Measurements from ENCODE around the gene CDK14.

CDK14 gene

DNA sequence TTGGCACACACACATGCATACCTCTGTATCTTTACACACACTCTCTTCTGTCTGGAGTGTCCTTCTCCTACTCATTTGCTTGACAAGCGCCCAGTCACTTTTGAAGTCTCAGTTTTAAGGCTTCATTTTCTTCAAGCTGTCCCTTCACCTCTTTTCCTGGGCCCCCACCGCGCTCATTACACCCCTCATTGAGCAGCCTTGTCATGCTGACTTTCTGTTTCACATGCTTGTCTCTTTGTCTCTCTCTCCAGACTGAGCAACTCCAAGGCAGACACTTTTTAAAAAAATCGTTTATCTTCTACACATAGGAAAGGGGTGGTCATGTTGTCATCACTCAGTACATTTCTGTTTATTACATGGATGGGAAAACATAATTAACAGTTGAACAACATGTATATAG is 442.9 kb downstream of the CDK14 start:
- in situ Hi-C loops (cut with HindIII; ENCODE audit: low sequenced_read_pairs) = no loop called here

DNA sequence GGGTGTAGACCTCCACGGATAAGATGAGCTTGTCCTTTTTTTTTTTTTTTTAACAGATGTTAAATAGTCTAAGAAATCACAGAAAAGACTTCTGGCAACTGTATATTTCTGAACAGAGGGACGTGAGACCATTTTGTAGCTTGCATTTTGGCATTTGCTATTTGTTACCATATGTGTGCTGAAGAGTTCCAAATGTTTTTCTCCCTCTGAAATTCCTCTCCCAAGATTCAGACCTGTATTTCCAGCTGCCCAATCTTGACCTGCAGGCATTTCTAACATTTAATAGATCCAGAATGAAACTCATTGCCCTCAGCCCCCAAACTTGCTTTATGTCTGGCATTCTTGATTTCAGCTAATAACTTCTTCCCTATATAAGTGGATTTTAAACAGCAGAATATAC is 445.0 kb downstream of the CDK14 start:
- in situ Hi-C loops (cut with HindIII; ENCODE audit: low sequenced_read_pairs) = no loop called here

DNA sequence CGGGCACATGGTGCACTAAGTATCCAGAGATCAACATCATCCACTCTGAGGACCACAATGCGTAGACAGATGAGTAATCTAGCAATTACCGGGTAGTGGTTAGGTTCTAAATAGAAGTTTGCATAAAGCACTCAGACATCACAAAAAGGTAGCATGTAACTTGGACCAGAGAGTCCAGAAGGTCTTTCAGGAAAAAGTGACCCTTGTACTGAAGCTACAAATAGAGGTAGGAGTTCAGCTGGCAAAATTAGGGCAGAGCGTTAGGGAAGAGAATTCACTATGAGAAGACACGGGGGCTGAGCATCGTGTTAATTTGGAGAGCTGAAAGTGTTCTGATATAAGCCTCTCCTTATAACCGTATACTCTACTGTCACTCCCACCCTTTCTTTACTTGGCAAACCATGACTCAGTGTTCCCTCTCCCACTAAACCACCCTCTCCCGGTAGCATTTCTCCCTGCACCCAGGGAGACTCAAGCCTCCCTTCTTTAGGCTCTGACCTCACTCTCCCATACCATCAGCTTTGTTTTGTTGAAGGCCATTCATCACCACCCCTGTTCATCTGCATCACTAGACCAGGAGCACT is 445.9 kb downstream of the CDK14 start:
- in situ Hi-C loops (cut with HindIII; ENCODE audit: low sequenced_read_pairs) = no loop called here

DNA sequence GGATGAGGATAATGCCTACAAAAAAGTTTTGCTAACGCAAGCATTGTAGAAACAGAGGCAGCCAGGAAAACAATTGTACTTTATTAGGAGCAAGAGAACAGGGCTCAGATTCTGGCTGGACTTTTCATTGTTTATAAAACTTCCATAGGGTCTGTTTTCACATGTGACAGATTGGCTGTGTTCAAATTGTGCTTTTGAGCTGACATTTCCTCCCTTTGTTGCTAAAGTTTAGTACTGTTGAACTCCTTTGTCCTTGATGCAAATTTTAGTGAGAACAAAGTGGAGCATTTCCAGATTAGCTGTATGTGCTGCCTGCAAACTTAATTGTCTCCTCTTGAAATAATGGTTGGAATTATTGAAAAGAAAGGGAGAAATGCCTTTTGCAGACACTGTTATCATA is 447.1 kb downstream of the CDK14 start:
- in situ Hi-C loops (cut with HindIII; ENCODE audit: low sequenced_read_pairs) = no loop called here

DNA sequence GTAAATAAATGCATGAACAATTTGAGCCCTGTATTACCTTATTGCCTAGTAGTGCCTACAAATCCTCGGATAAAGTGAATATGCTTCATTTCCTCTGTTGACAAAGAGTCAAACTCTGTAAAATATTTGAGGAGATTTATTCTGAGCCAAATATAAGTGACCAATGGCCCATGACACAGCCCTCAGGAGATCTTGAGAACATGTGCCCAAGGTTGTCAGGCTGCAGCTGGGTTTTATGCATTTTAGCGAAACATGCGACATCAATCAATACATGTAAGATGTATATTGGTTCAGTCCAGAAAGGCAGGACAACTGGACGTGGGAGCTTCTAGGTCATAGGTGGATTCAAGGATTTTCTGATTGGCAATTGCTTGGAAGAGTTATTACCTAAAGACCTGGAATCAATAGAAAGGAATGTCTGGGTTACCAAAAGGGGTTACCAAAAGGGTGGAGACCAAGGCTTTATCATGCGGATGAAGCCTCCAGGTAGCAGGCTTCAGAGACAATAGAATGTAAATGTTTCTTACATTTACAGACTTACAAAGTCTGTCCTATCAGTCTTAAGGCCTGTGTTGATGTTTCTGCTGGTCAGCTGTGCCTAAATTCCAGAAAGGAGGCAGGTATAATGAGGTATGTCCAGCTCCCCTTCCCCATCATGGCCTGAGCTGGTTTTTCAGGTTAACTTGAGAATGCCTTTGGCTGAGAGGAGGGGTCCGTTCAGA is 448.0 kb downstream of the CDK14 start:
- in situ Hi-C loops (cut with HindIII; ENCODE audit: low sequenced_read_pairs) = no loop called here

DNA sequence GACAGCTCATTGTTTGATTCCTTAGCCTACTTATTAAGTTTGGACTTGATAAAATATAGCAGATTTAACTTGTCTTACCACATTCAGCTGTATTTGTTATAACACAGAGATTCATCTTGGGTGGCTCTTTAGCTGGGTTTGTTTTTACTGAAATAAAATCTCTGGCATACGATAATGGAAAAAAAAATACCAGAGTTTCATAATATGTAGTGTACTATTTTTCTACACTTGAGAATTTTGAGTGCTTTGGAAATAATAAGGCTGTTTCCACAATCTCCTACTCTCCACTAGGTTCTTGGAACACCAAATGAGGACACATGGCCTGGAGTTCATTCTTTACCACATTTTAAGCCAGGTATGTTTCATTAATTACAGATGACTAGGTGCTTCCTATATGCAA is 449.5 kb downstream of the CDK14 start:
- in situ Hi-C loops (cut with HindIII; ENCODE audit: low sequenced_read_pairs) = no loop called here

DNA sequence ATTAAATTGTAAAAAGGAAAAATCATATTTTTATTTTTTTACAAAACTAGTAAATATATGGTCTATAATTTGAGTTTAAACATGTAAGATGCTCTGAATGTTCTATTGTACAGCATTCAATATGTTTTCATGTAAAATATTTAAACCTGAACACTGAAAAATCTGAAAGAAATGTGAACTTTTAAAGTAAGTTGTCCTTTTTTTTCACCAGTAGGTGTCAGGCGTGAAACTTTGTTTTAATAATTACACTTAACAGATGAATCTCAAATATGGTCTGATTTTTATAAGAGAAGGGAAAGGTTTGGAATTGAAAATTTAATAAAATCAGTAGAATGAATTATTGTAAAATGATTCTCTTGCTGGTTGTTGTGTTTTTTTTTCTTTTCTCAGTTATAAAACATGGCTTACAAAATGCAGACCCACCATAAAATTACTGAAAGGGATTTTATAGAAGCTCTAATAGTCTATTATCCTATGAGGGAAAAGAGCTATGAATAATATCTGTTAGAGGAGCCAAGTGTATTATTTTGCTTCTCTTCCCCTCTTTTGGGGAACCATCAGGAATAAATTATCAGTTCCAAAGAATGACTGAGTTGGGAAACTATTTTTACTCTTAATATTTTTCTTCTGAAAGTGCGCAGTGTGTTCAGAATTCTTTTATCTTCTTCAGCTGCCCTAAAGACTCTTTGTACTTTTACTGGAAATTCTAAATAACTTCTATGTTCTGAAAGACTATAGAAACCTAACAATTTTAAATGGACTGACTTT is 450.4 kb downstream of the CDK14 start:
- in situ Hi-C loops (cut with HindIII; ENCODE audit: low sequenced_read_pairs) = no loop called here

DNA sequence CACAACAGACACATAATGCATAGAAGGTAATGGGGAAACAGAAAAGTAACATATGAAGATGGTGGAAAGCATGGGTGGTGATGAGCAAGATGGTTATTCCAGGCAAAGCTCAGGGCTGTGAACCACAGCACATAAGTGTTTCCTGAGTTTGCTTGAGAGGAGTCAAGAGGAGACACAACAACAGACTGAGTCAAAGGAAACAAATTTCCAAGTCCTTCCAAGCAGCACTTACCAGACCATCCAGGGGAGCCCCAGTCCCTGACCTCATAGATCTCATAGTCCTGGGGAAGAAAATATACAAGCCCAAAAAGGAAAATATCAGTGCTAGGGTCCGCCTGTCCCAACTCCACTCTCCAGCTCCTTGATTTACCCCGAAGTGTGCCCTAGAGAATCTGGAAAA is 451.5 kb downstream of the CDK14 start:
- in situ Hi-C loops (cut with HindIII; ENCODE audit: low sequenced_read_pairs) = no loop called here

DNA sequence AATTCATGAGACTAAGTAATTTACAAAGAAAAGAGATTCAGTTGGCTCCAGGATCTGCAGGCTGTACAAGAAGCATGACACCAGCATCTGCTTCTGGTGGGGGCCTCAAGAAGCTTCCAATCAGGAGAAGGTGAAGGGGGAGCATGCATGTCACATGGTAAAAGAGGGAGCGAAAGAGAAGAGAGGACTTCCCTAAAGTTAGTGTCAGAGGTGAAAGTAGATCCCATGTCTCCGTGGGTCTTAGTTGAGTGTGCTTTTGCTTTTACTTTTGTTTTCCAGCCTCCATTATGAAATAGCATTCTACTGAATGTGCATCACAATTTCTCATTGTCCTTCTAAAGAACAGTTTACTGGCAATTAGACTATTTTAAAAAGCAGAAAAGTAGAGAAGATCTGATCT is 454.6 kb downstream of the CDK14 start:
- in situ Hi-C loops (cut with HindIII; ENCODE audit: low sequenced_read_pairs) = no loop called here

DNA sequence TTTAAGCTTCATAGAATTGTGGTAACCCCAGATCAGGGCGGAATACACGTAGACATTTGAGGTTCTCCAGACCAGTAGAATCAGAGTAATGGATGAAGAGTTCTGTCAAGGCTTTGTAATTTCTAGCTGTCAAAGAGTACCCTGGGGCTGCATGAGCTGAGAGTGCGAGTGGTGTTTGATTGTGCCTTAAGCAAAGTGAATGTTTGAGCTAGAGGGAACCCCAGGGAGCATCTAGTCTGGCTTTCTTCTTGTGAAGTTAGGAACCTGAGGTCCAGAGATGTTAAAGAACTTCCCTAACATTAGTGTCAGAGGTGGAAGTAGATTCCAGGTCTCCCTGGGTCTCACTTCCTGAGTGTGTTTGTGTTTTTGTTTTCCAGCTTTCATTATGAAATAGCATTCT is 455.8 kb downstream of the CDK14 start:
- in situ Hi-C loops (cut with HindIII; ENCODE audit: low sequenced_read_pairs) = no loop called here

DNA sequence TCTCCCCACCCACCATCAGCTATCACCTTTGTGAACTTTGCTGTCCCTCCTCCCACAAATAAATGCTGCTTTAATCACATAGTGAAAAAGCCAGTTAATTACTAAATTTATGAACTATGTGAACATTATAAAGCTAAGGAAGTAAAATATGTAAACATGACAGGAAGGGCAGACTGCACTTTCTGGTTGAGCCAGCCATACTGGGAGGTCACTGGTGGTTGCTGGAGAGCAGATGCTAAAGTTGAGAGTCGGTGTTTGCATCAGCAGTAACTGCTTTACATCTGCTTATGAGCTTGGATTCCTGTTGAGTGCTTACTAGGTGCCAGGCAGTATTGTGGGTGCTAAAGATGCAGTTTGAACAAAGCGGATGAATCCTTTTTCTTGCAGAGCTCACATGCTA is 458.3 kb downstream of the CDK14 start:
- in situ Hi-C loops (cut with HindIII; ENCODE audit: low sequenced_read_pairs) = no loop called here

DNA sequence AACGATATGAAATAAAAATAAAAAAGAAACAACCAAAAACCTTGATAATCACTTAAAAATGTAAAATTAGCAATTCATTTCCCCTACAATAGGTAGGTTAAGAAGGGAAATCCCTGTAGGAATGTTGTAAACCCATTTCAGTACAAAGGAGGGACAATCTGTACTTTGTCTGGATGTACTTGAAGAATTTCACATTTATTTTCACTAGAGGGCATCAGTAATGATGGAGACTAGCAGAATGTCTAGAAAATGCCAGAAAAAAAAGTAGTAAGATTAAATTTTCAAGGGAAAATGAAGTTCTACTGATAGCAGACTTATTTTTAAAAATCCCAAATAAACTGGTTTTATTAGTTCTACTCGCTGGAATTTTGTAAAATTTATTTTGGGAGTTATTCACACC is 459.1 kb downstream of the CDK14 start:
- in situ Hi-C loops (cut with HindIII; ENCODE audit: low sequenced_read_pairs) = no loop called here

DNA sequence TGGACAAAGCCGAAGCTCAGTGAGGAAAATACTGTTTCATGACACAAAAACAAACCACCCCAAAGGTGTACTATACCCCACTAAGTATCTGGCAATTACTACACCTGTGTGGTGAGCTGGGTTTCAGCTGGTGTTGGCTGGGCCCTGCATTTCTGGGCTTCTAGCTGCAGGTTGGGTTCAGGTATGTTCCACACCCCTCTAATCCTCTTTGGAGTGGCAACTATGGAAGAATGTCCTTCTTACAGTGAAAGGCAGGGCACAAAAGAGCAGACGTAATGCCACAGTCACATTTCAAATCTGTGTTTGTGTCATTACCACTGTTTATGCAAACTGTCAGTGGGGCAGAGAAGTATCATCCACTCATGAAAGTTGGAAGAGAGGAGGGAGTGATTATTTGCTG is 466.6 kb downstream of the CDK14 start:
- in situ Hi-C loops (cut with HindIII; ENCODE audit: low sequenced_read_pairs) = no loop called here

DNA sequence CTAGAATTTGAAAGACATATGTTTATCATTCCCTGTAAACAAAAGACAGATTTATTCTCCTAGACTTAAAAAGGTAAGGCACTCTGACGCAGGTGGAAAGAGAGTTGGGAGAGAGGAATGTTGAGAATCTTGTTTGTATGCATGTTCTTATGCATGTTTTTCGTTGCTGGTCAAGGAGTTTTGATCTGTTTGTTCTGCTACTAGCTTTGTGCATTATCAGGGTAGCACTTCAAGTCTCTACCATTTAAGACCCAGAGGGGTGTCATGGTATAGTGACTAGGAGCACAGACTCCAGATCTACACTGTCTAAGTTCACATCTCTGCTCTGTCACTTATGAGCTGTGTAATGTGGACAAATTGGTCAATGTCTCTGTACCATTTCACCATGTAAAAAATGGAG is 467.9 kb downstream of the CDK14 start:
- in situ Hi-C loops (cut with HindIII; ENCODE audit: low sequenced_read_pairs) = no loop called here

DNA sequence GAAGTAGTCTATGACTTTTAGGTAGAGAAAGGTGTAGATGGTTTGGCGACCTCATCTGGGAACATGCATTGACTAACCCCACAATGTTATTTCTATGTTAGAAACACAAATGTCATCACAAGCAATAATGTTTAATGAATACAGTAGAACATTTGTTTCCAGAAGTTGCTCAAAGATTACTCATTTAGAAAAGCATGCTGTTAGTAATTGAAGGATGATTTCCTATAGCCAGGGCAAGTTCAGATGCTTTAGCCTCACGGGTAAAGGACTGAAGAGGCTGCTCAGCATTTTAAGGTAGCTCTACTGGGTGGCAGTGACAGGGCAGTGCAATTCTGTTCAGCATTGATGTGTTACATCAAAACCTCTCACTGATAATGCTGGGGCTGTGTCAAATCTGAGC is 468.8 kb downstream of the CDK14 start:
- in situ Hi-C loops (cut with HindIII; ENCODE audit: low sequenced_read_pairs) = no loop called here

DNA sequence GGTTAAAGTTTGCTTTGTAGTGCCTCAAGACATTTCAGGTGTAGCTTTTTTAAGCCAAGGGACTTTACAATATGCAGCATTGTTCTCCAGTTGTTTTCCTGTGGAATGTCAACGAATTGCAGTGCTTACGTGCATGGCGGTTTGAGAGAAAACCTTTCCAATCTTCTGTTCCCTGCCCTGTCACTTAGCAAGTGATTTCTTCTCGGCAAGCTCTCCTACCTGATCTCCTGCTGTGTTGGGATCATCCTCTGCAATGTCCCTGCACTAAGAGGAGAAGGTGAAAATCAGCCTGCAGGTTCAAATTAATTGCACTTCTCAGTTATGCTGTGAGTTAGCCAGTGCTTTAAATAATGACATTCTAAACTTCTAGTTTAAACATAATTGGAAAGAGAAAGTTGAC is 470.5 kb downstream of the CDK14 start:
- in situ Hi-C loops (cut with HindIII; ENCODE audit: low sequenced_read_pairs) = no loop called here

DNA sequence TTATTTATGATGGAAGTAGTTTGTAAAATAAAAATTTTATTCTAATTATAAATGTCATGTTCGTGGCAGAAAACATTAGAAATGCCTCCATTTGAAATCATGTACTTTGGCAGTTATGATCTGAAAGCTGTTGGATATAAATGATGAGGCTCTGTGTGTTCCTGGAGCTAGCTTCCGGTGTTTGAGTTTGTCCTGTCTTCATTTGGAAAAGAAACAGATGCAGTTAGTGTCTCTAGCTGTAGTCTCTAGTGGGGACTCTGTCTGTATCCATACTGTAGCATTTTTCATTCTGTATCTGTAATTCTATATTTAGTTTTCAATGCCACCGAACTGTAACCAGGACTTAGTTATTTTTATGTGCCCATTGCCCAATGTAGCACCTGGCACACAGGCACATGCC is 471.1 kb downstream of the CDK14 start:
- in situ Hi-C loops (cut with HindIII; ENCODE audit: low sequenced_read_pairs) = no loop called here

DNA sequence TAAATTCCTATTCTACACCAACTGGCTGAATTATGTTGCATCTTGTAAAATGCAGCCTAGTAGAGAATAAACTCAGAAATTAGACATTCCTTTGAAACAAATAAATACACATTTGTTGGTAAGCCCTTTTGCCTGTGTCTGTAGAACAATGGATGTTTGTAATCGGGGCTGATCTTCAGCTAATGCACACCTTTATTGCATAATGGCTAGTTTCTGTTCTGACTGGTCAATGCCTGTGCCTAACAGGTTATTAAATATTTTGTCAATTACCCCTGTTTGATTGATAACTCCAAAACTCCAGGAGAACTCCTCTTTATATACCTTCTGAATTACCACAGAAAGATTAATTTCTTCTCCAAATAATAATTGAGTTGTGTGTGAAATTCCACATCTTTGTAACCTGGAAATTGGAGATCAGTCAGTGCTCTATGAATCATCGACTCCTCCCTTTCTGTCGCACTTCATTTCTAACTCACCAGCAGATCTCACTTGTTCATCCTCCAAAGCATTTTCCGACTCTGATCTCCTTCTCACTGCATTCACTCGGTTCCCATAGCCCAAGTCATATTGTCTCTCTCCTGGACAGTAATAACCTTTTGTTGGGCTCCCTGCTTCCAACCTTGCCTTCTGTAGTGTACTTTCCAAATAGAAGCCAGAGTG is 472.1 kb downstream of the CDK14 start:
- in situ Hi-C loops (cut with HindIII; ENCODE audit: low sequenced_read_pairs) = no loop called here

DNA sequence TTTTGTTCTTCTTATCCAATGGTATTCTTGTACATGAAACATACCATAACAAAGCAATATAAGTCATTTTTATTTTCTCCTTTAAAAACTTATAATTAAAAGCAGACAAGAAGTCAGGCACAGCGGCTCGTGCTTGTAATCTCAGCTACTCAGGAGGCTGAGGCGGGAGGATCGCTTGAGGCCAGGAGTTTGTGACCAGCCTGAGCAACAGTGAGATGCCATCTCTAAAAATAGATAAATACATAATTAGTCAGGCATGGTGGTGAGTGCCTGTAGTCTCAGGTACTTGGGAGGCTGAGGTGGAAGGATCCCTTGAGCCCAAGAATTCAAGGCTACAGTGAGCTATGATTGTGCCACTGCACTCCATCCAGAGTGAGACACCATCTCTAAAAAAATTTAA is 473.0 kb downstream of the CDK14 start:
- in situ Hi-C loops (cut with HindIII; ENCODE audit: low sequenced_read_pairs) = no loop called here

DNA sequence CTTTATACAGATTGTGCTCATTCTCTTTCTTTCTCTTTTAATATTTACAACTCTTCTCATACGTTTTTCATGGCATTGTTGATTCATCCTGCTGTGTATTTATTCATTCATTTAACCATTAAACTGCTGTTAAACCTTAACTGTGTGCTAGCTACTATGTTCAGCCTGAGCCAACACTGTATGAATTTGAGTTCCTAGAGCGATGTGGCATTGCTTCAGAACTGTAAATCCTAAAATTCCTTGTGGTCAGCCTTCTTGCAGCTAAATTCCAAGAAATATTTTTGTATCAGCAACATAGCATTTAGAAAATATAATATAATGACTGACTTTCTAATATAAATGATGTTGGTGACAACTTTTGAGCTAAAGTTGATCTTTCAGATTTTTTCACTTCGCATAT is 483.4 kb downstream of the CDK14 start:
- in situ Hi-C loops (cut with HindIII; ENCODE audit: low sequenced_read_pairs) = no loop called here

DNA sequence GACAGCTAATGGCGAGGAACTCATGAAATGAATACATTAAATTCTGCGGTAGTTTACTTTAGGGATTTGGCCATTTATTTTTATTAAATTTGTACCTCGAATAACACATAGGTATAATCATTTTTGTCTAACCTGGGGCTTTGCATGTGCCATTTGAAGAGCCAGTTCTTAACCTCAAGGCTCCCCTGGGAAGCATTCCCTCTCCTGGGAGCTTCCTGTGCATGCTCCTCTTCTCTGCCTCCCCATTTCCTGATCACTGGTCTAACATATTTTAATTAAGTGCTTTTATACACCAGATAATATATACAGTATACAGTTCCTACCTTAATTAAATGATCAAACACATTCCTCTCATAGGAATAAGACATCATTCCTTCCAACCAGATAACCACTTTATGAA is 484.2 kb downstream of the CDK14 start:
- in situ Hi-C loops (cut with HindIII; ENCODE audit: low sequenced_read_pairs) = no loop called here

DNA sequence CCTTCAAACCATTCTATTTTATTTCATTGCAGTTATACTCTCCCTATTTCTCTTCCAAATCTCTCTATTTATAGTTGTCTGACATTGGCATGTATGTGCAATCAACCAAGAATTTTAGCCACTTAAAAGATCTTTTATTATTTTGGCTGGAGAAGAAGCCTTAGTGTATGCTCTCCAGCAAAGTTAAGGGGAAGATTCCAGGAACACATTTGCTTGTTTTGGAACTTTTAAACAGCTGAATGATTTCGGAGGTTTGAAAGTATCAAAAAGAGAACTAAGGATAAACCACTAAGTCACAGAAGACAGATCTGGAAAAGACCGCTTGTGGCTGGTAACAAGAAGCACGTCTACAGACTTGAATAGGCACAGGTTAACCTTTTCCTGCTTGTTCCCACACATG is 485.9 kb downstream of the CDK14 start:
- in situ Hi-C loops (cut with HindIII; ENCODE audit: low sequenced_read_pairs) = no loop called here

All from DLD1 (cell line).